HG03469 (cell line): ENCODE data around the gene BRICD5.

Experiments
- ATAC-seq: cut with Tn5 transposase; IDR thresholded peaks from one replicate; pipeline ENCODE4 v1.9.1; 2021; ENCODE audit warnings: mild to moderate bottlenecking, moderate library complexity, moderate number of reproducible peaks; ENCODE audit not compliant: unreplicated experiment

BRICD5 gene

DNA sequence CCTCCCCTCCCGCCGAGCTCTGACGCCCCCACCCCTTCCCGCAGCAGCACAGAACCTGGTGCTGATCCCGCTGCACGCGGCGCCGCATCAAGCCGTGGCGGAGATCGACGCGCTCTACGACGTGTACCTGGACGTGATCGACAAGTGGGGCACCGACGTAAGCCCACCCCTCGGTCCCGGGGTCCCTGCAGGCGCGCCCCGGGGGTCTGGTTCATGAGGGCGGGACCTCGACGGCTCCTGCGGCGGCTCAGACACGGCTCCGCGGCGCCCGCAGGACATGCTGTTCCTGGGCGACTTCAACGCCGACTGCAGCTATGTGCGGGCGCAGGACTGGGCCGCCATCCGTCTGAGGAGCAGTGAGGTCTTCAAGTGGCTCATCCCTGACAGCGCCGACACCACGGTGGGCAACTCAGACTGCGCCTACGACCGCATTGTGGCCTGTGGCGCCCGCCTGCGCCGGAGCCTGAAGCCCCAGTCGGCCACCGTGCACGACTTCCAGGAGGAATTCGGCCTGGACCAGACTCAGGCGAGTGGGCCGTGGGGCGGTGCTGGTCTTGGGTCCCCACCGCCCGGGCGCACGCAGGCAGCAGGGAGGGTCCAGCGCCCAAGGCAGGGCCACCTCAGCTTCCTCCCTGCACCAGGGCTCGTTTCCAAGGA lies 27.0 kb upstream of the BRICD5 start:
- ATAC-seq, result no peak

DNA sequence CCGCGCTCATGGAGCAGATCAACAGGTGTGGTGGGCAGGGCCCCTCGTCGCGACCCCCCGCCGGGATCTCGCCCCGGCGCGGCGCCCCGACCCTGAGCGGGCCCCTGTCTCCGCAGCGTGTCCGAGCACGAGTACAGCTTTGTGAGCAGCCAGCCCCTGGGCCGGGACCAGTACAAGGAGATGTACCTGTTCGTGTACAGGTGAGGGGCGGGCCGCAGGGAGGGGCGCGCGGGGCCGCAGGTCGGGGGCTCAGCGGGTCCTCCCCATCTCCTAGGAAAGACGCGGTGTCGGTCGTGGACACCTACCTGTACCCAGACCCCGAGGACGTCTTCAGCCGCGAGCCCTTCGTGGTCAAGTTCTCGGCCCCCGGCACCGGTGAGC lies 26.4 kb upstream of the BRICD5 start:
- no peak for ATAC-seq

DNA sequence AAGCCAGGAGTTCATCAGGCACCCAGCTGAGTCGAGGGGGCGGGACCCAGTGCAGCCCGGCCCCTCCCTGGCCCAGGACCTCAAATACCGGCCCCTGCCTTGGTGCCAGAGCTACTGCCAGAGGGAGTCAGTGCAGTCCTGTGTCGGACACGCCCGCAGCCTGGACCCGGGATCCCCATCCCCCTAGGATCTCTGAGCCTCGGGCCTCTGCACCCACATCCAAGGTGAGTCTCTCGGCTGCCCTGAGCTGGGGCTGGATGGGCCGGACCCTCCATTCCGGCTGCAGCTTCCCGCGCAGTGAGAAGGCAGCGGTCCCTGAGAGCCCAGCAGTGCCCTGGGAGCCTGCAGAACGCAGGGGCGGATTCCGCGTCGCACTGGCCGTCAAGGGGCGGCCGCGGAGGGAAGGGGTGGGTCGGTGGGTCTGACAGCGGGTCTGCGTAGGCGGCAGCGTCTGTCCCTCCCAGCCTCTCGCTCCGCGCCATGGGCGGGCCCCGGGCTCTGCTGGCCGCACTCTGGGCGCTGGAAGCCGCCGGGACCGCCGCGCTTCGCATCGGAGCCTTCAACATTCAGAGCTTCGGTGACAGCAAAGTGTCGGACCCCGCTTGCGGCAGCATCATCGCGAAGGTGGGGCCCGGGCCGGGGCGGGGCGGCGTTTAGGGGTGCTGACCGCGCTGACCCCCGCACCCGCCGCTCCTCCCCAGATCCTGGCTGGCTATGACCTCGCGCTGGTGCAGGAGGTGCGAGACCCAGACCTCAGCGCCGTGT lies 25.9 kb upstream of the BRICD5 start, which contains the start of gene DNASE1L2:
DNASE1L2 (plus strand) TSS at position 108 of the 765 bp plus-strand sequence; CDS start at position 481, 373 bp downstream.
- no peak for ATAC-seq

DNA sequence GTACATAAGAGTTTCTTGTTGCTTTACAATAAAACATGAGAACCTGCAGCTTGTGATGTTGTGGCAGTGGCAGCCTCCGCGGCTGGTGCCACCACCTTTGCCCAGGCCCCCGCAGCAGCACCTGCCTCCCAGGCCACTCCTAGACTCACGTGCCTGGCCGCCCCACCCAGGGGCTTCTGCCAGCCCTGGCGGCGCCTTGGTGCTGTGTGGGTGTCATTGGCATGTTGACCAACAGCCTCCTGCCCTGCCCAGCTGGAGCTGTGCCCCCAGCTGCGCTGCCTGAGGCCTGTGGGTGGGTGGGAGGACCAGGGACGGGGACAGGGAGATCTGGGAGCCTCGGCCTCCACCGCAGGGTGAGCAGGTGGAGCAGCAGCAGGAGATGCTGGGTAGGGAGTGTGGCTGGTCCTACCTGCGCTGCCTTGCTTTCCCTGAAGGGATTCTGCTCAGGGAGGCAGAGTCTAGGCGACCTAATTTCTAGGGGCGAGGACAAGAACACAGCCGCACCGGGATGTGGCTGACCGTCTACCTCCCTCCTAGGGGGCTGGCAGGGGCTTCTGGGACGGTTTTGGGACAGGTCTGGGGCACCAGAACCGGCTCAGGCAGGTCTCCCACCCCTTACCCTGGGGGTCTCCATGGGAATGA lies 25.2 kb upstream of the BRICD5 start:
- ATAC-seq, result no peak

DNA sequence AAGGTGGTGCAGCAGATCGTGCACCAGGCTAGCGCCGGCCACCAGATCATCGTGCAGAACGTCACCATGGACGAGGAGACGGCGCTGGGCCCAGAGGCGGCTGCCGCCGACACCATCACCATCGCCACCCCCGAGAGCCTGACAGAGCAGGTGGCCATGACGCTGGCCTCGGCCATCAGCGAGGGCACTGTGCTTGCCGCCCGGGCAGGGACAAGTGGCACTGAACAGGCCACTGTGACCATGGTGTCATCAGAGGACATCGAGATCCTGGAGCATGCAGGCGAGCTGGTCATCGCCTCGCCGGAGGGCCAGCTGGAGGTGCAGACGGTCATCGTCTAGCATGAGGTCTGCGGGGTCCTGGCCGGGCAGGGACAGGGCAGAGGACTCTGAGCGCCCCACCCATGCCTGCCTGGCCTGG lies 24.6 kb upstream of the BRICD5 start:
- ATAC-seq, result no peak

DNA sequence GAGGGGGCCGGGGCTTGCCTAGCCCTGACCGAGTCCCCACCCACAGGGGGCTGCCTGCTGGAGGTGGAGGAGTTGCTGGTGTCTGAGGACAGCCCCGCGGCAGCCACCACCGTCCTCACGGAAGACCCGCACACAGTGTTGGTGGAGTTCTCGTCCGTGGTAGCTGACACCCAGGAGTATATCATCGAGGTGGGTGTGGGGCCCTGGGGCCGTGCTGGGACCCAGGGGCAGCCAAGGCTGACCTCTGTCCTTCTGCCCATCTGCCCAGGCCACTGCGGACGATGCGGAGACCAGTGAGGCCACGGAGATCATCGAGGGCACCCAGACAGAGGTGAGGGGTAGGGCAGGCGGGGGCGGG lies 24.1 kb upstream of the BRICD5 start:
- ATAC-seq, result no peak

DNA sequence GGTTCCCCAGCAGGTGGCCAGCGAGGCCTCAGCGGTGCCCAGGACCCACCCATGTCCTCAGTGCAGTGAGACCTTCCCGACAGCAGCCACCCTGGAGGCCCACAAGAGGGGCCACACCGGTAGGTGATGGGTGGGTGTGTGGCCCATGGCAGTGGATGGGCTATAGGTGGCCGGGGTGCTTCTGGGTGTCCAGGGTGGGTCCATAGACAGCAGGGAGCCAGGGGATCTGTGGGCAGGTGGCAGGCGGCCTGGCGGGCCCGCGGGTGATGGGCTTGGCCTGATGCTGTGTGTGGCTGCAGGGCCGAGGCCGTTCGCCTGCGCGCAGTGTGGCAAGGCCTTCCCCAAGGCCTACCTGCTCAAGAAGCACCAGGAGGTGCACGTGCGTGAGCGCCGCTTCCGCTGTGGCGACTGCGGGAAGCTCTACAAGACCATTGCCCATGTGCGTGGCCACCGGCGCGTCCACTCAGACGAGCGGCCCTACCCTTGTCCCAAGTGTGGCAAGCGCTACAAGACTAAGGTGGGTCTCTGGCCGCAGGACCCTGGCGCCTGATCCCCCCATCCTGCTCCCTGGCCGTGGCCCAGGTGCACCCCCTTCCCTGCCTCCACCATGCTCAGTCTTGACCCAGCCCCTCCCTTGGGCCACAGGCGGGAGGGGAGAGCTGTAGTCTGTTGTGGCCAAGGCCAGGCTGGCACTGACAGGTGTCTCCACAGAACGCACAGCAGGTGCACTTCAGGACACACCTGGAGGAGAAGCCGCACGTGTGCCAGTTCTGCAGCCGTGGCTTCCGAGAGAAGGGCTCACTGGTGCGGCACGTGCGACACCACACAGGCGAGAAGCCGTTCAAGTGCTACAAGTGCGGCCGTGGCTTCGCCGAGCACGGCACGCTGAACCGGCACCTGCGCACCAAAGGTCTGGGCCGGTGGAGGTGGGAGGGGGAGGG lies 23.5 kb upstream of the BRICD5 start:
- ATAC-seq, result no peak

DNA sequence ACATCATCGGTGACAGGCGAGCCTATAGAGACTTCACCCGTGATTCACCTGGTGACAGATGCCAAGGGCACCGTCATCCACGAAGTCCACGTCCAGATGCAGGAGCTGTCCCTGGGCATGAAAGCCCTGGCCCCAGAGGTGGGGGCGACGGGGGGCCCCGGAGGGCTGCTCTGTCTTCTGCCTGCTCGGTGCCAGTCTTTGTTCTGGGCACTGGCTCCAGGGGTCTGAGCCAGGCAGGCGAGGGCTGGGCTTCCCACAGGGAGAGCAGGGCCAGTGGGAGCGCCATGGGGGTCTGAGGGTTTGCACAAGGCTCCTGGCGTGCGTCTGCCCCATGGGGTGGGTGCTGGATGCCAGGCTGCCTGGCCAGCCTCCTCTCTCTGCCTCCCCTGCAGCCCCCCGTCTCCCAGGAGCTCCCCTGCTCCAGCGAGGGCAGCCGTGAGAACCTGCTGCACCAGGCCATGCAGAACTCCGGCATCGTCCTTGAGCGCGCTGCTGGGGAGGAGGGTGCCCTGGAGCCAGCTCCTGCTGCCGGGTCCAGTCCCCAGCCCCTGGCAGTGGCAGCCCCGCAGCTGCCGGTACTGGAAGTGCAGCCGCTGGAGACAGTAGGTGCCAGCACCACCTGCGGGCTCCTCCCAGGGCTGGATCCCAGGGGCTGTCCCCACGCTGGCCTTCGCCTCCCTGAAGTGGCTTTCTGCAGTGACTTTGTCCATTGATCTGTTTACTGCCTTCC lies 22.5 kb upstream of the BRICD5 start:
- ATAC-seq, result no peak

DNA sequence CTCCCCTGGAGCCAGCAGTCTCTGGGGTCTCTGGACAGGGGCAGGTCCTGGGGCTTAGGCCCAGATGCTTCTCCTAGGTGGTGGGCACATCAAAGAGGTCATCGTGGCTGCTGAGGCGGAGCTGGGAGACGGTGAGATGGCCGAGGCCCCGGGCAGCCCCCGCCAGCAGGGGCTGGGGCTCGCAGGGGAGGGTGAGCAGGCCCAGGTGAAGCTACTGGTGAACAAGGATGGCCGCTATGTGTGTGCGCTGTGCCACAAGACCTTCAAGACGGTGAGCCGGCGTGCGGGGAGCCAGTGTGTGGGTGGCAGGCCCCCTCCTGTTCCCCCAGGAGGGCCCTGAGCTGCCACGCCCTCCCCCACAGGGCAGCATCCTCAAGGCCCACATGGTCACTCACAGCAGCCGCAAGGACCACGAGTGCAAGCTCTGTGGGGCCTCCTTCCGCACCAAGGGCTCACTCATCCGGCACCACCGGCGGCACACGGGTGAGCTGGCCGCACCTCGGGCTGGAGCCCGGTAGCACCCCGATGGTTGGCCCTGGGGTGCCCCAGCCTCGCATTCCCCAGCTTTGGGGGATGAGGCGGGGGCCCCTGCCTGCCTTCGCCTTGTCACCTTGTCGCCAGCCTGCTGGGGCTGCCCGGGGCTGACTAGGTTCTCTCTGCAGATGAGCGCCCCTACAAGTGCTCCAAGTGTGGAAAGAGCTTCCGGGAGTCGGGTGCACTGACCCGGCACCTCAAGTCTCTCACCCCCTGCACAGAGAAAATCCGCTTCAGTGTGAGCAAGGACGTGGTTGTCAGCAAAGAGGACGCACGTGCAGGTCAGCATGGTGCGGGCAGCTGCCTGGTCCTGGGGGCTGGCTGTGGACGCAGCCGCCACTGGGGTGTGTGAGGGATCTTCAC lies 21.7 kb upstream of the BRICD5 start:
- no peak for ATAC-seq

DNA sequence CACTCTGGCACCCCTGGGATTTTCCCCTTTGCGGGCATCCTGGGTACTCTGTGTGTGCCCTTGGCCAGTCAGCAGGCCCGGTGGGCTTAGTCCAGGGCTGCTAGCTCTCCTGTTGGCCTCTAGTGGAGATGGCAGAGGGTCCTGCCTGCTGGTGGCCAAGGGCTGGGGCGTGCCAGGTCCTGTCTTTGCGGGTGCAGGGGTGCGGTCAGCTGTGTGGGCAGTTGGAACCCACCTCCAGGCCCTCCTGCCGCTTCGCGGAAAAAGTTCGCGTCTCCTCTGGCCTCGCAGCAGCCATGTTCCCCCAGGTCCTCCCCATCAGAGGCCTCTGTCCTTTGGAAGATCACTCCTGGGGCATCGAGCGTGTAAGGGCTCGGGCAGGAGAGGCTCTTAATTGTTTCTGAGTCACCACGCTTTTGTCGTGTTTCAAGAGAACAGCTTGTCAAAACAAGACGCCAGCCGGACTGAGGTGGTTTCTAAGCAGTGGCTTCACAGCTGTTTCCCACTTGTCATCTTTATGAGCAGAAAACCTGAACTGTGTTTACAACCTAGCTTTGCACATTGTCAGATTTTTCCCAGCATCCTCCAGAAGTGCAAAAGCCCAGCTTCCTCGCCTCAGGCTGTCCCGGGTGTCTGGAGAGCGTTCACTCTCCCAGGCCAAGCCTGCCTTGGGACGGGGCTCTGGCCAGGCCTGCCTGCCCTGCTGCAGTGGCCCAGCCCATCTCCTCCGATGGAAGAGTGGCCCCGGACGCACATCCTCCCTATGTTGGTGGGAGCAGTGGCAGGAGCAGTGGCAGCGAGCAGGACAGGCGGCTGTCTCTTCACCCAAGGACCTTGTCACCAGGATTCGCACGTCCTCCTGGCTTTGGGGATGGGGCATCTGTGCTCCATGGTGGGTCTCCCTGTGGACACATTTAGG lies 20.6 kb upstream of the BRICD5 start:
- no peak for ATAC-seq

DNA sequence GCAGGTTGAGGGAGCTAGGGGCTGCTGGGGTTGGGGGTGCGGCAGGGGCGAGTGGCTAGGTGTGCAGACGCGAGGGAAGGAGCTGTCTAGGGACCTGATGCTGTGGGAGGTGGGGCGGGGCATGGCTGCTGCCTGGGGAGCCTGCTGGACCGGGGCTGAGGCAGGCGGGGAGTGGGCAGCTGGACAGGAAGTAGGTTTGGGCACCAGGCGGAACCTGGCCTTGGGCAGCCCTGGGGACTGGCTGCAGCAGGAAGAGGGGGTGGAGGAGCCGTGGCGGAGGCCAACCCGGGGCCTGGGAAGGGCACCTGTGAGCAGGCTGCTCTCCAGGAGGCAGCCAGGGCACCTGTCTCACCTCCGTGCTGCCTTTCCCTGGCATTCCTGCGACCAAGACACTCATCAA lies 19.7 kb upstream of the BRICD5 start:
- no peak for ATAC-seq

DNA sequence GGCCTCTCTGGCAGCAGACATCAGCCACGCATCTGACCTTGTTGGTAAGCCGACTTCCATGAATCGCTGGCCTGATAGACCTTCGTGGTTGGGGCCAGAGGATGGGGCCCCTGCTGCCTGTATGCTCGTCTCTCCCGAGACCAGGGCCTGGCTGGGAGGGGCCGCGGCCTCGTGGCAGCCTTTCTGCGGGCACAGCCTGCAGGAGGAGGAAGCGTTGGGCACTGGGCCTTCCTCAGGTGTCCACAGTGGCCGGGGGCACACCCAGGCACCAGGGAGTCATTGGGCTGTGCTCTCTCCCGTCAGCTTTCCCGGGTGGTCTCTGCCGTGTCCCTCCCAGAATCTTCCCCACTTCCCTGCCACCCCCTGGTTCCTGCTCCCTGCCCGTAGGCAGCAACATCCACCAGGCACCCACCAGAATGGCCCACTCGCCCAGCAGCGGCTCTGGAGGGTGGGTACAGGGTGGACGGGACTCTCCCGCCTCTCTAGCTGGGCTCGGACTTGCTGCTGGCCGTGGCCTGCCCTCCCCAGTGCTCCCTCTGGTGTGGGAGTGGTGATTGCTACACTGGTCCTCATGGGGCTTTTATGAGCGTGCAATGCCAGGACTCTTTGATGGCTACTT lies 19.1 kb upstream of the BRICD5 start:
- ATAC-seq, result no peak

DNA sequence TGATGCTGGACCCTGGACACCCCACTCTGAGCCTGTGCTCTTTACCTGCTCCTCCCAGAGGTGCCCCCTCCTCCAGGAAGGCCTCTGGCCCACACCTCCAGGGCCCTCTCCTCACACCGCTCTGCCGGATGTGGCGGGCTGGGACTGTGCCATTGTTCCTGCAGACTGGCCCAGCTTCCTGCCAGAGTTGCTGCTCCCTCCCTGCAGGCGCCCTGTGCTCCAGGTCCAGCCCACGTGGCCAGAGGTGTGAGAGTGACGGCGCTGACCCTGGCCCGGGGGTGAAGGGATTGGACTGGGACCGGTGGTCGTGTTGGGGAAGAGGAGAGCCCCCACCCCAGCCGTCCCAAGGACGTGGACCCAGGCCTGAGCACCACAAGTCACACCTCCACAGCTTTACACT lies 18.4 kb upstream of the BRICD5 start:
- no peak for ATAC-seq

DNA sequence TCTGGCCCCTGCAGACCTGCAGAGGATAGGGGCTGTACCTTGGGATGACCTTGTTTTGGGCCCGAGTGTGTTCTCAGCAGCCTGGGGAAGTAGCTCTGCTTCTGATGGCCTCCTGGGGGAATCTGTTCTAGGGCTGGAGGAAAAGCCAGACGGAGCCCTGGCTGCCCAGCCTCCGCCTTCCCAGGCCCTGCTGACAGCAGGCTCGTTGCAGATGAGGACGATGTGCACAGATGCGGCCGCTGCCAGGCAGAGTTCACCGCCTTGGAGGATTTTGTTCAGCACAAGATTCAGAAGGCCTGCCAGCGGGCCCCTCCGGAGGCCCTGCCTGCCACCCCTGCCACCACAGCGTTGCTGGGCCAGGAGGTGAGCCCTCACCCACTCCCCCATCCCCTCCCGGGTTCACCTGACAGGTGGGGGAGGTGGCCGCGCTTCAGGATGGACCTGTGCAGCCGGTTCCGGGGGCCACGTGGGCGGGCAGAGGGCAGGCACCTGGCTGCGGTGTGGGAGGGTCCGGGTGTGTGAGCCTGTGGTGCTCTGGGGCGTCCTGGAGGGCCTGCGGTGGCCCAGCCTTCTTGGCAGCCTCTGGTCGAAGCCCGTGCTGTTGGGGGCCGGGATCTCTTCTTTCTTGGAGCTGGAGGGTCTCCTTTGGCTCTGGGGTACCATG lies 17.6 kb upstream of the BRICD5 start:
- ATAC-seq, result no peak

DNA sequence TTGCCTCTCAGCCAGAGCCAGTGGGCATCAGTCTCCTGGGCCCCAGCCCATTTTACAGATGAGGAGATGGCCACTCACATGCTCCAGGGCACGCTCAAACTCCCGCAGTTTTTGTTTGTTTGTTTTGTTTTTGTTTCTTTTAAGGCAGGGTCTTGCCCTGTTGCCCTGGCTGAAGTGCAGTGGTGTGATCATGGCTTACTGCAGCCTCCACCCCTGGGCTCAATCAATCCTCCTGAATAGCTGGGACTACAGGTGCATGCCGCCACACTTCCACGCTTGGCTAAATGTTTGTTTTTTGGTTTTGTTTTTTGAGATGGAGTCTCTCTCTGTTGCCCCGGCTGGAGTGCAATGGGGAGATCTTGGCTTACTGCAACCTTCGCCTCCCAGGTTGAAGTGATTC lies 16.3 kb upstream of the BRICD5 start:
- ATAC-seq, result no peak

DNA sequence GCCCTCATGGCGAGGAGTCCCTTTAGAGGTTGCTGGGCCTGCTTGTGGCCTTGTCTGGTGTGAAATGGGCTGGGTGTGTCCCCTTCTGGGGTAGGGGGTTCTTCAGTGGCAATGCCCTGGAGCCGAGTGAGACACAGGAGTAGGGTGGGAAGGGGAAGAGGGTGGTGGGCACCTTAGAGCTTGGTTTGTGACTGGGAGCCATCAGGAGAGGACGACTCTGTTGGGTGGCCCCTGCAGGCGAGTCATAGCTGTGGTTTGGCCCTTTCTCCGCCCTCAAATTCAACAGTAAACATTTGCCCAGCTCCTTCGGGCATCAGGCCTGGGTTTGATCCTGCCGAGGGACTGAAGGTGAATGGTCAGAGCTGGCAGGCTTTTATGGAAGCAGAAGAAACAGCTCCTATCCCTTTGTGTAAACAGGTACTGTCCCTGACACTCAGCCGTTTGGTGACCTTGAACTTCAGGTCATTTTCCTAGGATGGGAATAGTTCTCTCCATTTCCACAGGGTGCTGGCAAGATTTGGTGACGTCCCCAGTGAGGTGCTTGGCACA lies 15.7 kb upstream of the BRICD5 start:
- ATAC-seq, result no peak

DNA sequence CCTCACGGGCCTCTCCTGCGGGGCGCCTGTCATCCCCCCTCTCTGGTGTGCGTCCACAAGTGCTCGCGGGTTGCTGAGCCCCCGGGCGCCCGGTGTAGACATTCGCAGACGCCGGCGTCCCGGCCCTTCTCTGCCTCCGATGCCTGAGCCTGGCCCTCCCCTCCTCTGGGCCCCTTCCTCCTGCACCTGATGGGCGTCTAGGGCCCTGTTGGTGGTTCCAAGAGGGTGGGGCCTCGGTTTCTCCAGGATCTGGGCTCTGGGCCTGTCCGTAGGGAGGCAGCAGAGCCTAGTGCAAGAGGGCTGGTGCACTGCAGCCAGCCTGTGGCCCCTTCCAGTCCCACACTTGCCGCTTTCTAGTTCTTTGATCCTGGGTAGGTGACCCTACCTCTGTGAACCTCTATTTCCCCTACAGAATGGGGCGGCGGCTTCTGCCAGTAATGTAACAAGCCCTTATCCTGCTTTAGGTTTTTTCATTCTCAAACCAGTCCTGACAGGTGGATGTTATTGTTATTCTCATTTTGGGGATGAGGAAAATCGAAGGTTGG lies 13.4 kb upstream of the BRICD5 start:
- ATAC-seq, result no peak
